OCI-LY3 (cell line): ENCODE measurements around the gene SLC25A6.

Experiments
- CTCF ChIP-seq: fragments of 200-600, 300-600 bp; sonication (generic); IDR thresholded peaks from 2 replicates; pipeline ENCODE4 v1.5.1; 2014; ENCODE audit warnings: antibody characterized with exemption, low read length, low read depth
- EZH2phosphoT487 ChIP-seq: fragments of 200-600 bp; shearing (Covaris generic); IDR thresholded peaks from 2 replicates; pipeline ENCODE4 v1.6.1; 2018; ENCODE audit warnings: antibody characterized with exemption, mixed run types, low read depth

GRCh38 chrX:1358793-1359476 is 33.0 kb downstream of the SLC25A6 start:
- no peak for TF ChIP-seq CTCF
- no peak for TF ChIP-seq EZH2phosphoT487
